GM19043 (cell line): Measurements from ENCODE around the gene RTTN.
"Not testable (repeated sequence)": the region's sequence is repeated elsewhere in the genome, so short reads cannot be mapped to it uniquely, and the experiment has no call there.

Experiments used
- ATAC-seq: cut with Tn5 transposase; IDR thresholded peaks from one replicate; pipeline ENCODE4 v1.9.1; 2021; ENCODE audit warnings: low read depth; ENCODE audit not compliant: unreplicated experiment

Gene RTTN

DNA sequence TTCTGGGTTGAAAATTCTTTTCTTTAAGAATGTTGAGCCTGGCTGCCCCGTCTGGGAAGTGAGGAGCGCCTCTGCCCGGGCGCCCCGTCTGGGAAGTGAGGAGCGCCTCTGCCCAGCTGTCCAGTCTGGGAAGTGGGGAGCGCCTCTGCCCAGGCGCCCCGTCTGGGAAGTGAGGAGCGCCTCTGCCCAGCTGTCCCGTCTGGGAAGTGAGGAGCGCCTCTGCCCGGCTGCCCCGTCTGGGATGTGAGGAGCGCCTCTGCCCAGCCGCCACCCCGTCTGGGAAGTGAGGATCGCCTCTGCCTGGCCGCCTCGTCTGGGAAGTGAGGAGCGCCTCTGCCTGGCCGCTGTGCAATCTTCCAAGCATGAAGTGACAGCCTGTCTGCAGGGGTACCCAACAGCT, 102.6 kb downstream of the RTTN start:
- ATAC-seq, result not testable (repeated sequence)

DNA sequence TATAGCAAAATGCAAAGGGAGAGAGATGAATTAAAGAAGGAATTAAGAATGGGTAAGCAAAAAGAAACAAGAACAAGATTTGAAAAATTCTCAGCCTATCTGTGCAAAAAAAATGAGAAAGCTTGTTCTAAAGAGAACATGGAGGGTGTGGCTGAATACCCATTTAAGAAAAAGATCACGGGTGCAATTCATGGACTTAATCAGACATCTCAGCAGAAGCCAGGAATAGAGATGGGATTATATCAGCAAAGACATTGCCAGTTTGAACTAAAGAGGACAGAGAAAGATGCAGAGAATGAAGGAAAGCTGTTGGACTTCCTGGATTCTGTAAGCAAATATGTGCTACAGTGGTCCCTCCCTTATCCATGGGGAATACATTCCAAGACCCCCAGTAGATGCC, 115.6 kb downstream of the RTTN start:
- ATAC-seq, result no peak

- no peak for ATAC-seq
Measured at GRCh38 chr18:70086085-70086484, 119.4 kb downstream of the RTTN start.

GRCh38 chr18:70085641-70086040, 119.8 kb downstream of the RTTN start:
- ATAC-seq, result no peak

- ATAC-seq, result no peak
Measured at GRCh38 chr18:70082430-70082829, 123.1 kb downstream of the RTTN start.

- no peak for ATAC-seq
Measured at GRCh38 chr18:70078106-70078505, 127.4 kb downstream of the RTTN start.

DNA sequence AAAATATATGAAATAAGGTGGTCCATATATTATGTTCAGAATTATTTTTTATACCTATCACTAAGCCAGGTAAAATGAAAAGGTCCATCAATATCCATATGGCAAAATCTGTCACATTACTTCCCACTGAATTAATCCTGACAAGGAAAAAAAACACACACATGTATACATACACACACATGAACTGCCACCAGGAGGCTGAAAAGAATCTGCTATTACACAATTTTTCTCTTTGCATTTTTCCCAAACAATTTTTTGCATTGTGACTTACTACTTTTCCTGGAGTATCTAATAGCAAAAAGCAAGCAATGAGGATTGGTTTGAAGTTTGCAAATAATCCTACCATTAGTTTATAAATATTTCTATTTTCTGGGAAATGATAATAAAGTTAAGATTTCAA, 129.6 kb downstream of the RTTN start:
- ATAC-seq, result no peak

DNA sequence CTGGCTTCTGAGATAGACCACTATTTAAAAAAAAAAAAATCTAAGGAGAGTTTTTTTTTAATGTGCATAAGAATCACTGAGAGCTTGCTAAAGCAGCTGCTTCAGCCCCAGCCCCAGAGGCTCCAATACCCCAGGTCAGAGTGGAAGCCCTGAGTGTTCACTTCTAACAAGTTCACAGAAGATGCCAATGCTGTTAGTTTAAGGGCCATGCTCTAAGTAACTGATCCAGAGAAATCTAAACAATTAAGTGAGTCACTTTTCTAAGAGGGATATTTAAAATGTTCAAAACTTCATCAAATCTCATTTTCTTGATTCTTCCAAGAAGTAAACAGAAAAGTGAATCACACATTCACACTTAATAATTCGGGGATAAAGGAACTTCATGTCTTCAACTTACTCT, 131.4 kb downstream of the RTTN start:
- no peak for ATAC-seq

DNA sequence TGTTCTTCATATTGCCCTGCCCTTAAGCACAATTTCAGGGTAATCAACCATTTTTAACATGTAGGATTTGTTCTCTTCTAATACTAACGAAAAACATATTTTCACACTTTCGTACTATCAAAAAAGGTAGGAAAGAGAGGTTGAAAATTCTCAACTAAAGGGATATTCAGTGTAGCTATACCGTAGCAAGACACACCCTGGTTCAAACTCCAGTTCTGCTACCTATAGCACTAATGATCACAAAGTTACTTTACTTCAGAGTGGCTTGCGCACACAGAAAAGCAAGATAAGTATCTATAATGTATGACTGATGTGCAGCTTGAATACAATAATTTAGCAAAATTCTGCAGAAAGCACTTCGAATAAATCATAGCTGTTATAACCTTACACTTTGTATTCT, 132.1 kb downstream of the RTTN start:
- no peak for ATAC-seq

GRCh38 chr18:70072678-70073077, 132.8 kb downstream of the RTTN start:
- ATAC-seq, result no peak

GRCh38 chr18:70069965-70070364, 135.5 kb downstream of the RTTN start:
- ATAC-seq, result no peak

DNA sequence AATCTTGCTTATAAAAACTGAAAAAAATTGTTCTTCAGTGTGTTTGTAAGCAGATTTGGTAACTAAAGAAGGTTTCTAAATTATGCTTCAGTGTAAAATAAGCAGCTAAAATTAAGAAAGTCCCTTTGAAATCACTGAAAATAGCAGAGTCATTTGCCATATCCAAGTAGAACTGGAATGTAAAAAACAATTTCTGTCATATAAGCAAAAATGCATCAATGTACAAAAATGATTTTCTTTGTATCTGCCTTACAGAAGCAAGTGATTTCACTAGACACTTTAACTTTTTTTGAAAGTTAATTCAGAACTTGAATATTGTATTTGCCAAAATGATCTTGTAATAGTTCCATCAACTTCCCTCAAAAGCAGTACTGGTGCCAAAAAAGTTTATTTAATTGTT, 136.1 kb downstream of the RTTN start:
- ATAC-seq, result no peak

DNA sequence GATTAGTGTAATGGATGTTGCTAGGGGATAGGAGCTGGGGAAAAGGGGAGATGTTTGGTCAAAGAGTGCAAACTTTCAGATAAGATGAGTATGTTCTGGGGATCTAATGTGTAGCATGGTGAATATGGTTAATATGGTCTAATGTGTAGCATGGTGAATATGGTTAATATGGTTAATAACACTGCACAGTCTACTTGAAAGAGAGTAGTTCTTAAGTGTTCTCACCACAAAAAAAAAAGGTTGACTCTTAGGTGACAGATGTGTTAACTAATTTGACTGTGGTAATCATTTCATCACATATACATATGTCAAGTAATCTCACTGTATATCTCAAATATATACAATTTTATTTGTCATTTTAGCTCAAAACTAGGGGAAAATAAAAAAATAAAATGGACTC, 136.5 kb downstream of the RTTN start:
- no peak for ATAC-seq

- no peak for ATAC-seq
Measured at GRCh38 chr18:70059684-70060083, 145.8 kb downstream of the RTTN start.

GRCh38 chr18:70058916-70059315, 146.6 kb downstream of the RTTN start:
- peak; percentile 97 for ATAC-seq

GRCh38 chr18:70047931-70048603, 157.4 kb downstream of the RTTN start:
- no peak for ATAC-seq

- ATAC-seq, result no peak
Measured at GRCh38 chr18:70046796-70047195, 158.7 kb downstream of the RTTN start.

DNA sequence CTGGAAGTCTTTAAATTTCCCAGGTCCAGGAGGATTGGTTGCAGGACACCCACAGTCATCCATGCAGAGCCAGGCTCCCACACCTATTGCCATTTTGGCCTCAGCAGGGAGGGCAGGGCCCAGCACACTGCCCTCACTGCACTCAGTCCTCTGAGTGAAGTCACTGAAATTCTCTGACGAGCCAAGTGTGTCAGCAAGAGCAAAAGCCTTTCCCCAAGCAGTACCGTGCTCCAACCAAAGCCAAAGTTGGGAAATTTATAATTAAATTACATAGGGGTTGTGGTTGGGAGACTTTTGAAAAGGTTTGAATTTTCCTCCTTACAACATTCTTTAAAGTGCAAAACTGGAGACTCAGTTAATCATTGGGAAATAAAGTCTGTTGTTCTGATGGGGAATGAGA, 159.3 kb downstream of the RTTN start:
- ATAC-seq, result no peak

DNA sequence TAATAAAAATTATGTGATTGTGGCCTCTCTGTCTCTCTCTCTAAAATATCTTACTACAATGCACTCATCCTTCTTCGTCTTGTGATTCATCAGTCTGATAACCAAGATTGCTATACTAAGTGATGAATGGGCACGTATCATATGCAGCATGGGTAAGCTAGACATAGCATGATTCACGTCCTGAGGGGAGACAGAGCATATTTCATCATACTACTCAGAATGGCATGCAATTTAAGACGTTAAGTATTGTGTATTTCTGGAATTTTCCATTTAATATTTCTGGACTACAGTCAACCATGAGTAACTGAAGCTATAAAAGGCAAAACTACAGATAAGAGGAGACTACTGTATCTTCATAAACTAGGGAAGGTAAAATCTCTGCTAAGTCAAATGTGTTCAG, 160.9 kb downstream of the RTTN start:
- ATAC-seq, result no peak

DNA sequence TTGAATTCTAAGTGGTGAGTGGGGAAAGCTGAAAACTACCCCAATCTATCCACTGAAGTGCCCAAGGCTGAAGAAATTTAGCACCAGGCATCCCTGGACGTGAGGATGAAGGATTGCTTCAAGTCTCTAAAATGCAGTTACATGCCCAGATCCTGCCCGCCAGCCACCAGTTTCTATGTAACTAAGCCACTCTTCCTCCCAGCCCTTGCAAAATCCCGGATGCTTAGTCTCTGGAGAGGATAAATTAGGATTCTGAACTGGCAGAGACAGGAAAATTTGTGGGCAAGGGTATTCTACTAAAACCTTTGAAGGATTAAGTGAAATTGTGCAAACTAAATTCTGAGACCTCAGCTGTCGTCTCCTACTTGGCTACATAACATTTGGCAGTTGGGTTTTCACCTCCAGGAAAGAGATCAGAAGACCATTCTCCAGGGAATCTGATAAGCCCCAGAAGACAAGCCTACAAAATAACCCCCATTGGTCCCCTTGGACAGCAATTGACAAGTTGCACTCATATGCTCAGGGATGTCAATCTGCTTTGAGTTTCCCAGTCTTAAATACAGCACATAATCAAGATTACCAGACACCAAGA, 163.9 kb downstream of the RTTN start:
- no peak for ATAC-seq

DNA sequence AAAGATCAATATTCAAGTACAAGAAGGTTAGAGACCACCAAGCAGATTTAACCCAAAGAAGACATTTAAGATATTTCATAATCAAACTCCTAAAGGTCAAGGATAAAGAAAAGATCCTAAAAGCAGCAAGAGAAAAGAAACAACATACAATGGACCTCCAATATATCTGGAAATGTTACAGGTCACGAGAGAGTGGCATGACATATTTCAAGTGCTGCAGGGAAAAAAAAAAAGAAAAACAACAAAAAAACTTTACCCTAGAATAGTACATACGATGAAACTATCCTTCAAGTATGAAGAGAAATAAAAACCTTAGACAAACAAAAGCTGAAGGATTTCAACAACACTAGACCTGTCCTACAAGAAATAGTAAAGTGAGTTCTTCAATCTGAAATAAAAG, 166.3 kb downstream of the RTTN start:
- ATAC-seq, result no peak

DNA sequence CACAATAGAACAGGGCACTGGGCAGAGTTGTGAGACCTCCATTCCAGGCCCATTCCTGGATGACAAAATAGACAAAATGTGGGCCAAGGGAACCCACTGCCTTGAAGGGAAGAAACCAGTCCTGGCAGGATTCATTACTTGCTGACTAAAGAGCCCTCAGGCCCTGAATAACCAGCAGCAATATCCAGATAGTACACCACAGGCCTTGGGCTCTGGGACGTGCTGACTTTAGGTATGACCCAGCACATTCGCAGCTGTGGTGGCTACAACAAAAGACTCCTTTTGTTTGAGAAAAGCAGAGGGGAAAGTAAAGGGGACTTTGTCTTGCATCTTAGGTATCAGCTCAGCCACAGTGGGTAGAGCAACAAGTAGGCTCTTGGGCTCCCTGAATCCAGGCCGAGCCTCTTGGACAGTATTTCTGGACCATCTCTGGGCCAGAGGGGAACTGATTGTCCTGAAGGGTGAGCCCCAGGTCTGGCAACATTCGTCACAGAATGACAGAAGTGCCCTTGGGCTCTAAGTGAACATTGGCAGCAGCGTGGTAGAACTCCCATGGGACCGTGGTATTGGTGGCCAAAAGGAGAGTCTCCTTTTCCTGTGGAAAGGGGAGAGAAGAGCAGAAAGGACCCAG, 167.9 kb downstream of the RTTN start:
- ATAC-seq, result no peak
